ENCODE results near the gene HMG20A.

DNA sequence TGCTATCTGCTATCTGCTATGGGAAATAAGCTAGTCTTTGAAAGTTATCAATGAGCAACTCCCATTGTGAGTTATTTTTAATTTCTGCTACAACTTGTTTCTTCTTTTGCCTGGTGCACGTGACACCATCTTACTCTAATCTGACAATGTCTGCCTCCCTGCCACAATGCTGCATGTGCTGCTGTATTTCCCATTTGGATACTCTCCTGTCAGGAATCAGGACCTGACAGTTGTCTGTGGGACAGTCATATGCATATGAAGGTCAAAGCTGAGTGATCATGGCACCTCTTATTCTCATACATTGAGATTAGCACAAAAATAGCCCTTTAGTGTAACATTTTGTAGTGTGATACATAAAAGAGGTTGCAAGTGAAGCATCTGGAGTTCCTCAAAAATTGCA, 45.8 kb downstream of the HMG20A start:
- TF ChIP-seq, protein P1, sequence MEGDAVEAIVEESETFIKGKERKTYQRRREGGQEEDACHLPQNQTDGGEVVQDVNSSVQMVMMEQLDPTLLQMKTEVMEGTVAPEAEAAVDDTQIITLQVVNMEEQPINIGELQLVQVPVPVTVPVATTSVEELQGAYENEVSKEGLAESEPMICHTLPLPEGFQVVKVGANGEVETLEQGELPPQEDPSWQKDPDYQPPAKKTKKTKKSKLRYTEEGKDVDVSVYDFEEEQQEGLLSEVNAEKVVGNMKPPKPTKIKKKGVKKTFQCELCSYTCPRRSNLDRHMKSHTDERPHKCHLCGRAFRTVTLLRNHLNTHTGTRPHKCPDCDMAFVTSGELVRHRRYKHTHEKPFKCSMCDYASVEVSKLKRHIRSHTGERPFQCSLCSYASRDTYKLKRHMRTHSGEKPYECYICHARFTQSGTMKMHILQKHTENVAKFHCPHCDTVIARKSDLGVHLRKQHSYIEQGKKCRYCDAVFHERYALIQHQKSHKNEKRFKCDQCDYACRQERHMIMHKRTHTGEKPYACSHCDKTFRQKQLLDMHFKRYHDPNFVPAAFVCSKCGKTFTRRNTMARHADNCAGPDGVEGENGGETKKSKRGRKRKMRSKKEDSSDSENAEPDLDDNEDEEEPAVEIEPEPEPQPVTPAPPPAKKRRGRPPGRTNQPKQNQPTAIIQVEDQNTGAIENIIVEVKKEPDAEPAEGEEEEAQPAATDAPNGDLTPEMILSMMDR (IDR thresholded peaks at IDR 0.05), result no peak
- no peak for TF ChIP-seq POLR2AphosphoS5 (IDR thresholded peaks at IDR 0.05)
- no peak for TF ChIP-seq POLR2A (IDR thresholded peaks at IDR 0.05)
